IPS-20b (cell line): ENCODE data around the gene IREB2.
"Not testable (repeated sequence)": the region's sequence is repeated elsewhere in the genome, so short reads cannot be mapped to it uniquely, and the experiment has no call there.

Source experiments
- H3K27ac ChIP-seq: one replicate; pipeline ENCODE4 v1.5.1; 2013; ENCODE audit warnings: low read length
- H3K27me3 ChIP-seq: 2 replicates; pipeline ENCODE4 v1.6.1; 2013; ENCODE audit warnings: mild to moderate bottlenecking, low read length, inconsistent platforms; ENCODE audit not compliant: insufficient read depth
- H3K36me3 ChIP-seq: 2 replicates; pipeline ENCODE4 v1.6.1; 2013; ENCODE audit warnings: low read depth, mild to moderate bottlenecking, inconsistent platforms, low read length, moderate library complexity; ENCODE audit not compliant: insufficient read depth
- H3K4me1 ChIP-seq: 2 replicates; pipeline ENCODE4 v1.6.1; 2013; ENCODE audit warnings: mild to moderate bottlenecking, control low read depth, inconsistent platforms, low read length, moderate library complexity; ENCODE audit not compliant: insufficient read depth
- H3K4me3 ChIP-seq: 2 replicates; pipeline ENCODE4 v1.5.1; 2013; ENCODE audit warnings: mild to moderate bottlenecking, low read length, inconsistent platforms
- H3K9ac ChIP-seq: 2 replicates; pipeline ENCODE4 v1.6.1; 2013; ENCODE audit warnings: low read depth, mild to moderate bottlenecking, inconsistent platforms, low read length, moderate library complexity
- H3K9me3 ChIP-seq: 2 replicates; pipeline ENCODE4 v1.6.1; 2013; ENCODE audit warnings: mild to moderate bottlenecking, low read depth, low read length, inconsistent platforms; ENCODE audit not compliant: insufficient read depth

The IREB2 gene

GRCh38 chr15:78422571-78423340 is 15.3 kb upstream of the IREB2 start:
- Histone ChIP-seq H3K4me1 (no peaks in the 10 kb centered on the region), H3K36me3 (no peaks in the 10 kb centered on the region), H3K27ac (no peak overlapping the region), H3K4me3 (no peak overlapping the region), H3K9me3 (no peaks in the 10 kb centered on the region), H3K27me3 (no peaks in the 10 kb centered on the region; the same call in 1 of the 2 replicates), H3K9ac (no peak overlapping the region)

DNA sequence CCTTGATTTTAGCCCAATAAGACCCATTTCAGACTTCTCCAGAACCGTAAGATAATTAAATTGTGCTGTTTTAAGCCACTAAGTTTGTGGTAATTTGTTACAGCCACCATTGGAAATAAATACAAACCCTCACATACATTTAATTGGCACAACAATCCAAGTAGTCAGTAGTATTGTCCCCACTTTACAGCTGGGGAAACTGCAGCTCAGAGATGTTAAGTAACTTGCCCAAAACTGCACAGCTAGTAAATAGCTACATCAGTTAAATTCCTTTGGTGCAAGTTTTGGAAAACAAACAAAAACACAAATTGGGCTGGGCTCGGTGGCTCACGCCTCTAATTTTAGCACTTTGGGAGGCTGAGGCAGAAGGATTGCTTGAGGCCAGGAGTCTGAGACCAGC is 13.3 kb upstream of the IREB2 start:
- H3K4me3 ChIP-seq, result no peak overlapping the region
- H3K27ac ChIP-seq, result no peak overlapping the region
- H3K9me3 ChIP-seq, result no peaks in the 10 kb centered on the region
- no peaks in the 10 kb centered on the region for H3K36me3 ChIP-seq
- no peak overlapping the region for H3K9ac ChIP-seq
- no peaks in the 10 kb centered on the region; the same call in 1 of the 2 replicates for H3K27me3 ChIP-seq
- no peaks in the 10 kb centered on the region for H3K4me1 ChIP-seq

GRCh38 chr15:78425643-78426042 is 12.4 kb upstream of the IREB2 start:
- Histone ChIP-seq H3K9ac (no peak overlapping the region), H3K27me3 (no peaks in the 10 kb centered on the region; the same call in 1 of the 2 replicates), H3K4me1 (no peaks in the 10 kb centered on the region), H3K4me3 (no peak overlapping the region), H3K36me3 (no peaks in the 10 kb centered on the region), H3K27ac (no peak overlapping the region), H3K9me3 (no peaks in the 10 kb centered on the region)

- Histone ChIP-seq H3K9me3 (no peaks in the 10 kb centered on the region), H3K36me3 (no peaks in the 10 kb centered on the region), H3K27ac (no peak overlapping the region), H3K9ac (no peak overlapping the region), H3K27me3 (no peaks in the 10 kb centered on the region), H3K4me1 (no peaks in the 10 kb centered on the region), H3K4me3 (no peak overlapping the region)
Measured at GRCh38 chr15:78426300-78426699, 11.7 kb upstream of the IREB2 start.

GRCh38 chr15:78427953-78428352 is 10.1 kb upstream of the IREB2 start:
- H3K27me3 ChIP-seq, result no peaks in the 10 kb centered on the region
- no peak overlapping the region for H3K4me3 ChIP-seq
- no peaks in the 10 kb centered on the region for H3K36me3 ChIP-seq
- no peak overlapping the region for H3K27ac ChIP-seq
- H3K9me3 ChIP-seq, result no peaks in the 10 kb centered on the region
- no peak overlapping the region for H3K9ac ChIP-seq
- no peaks in the 10 kb centered on the region for H3K4me1 ChIP-seq

DNA sequence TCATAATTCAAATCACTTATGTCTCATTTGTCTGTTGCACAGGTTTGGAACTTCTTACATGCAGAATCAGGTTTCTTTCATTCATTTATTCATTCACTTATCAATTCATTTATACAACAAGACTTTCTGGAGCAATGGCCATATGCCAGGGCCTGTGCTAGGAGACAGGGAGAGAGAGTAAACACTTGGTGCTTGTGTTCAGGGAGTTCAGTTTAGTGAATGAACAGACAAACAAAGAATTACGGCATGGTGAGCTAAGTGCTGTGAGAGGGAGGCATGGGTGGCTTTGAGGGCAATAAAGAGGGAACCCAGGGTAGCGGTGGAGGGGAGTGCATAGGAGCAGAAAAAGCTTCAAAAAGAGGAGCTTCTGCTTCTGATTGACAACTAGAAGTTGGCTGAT is 8.5 kb upstream of the IREB2 start:
- H3K27me3 ChIP-seq, result no peaks in the 10 kb centered on the region
- H3K4me1 ChIP-seq, result no peaks in the 10 kb centered on the region

DNA sequence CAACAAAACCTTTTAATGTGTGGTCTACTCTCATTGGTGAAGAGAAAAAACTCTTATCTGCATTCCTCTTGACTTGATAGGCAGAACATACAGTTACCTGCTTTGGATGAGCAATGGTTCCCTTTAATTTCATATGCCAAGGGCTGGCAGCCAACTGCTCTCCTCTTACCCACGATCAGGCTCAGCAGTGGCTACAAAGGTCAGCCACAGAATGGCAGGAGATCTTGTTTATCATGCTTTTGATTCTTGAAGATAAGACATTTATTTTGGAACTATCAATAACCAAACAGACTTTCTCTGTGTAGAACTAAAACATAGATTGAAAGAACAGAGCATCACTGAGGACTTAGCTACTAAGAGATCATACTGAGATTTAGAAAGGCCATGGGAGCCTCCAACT is 6.1 kb upstream of the IREB2 start:
- Histone ChIP-seq H3K27me3 (no peaks in the 10 kb centered on the region), H3K4me1 (no peaks in the 10 kb centered on the region), H3K9me3 (no peaks in the 10 kb centered on the region), H3K4me3 (no peak overlapping the region), H3K9ac (no peak overlapping the region), H3K27ac (no peak overlapping the region), H3K36me3 (no peaks in the 10 kb centered on the region)

More for the DNA sequence above, 8.5 kb upstream of the IREB2 start:
- Histone ChIP-seq H3K36me3 (no peaks in the 10 kb centered on the region), H3K9me3 (no peaks in the 10 kb centered on the region), H3K27ac (no peak overlapping the region), H3K4me3 (no peak overlapping the region), H3K9ac (no peak overlapping the region)

DNA sequence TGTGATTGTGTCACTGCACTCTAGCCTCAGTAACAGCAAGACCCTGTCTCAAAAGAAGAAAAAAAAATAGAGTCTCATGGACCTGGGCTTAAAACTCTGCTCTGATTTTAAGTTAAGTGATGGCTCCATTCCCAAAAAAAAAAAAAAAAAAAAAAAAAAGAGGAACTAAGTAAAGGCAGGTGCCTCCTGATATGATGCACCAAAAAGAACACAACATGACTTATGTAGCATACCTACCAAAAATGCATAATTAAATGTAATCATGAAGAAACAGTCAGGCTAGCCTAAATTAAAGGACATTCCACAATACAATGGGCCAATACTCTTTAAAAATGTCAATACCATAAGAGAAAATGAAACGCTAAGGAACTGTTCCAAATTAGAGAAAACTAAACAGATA is 5.4 kb upstream of the IREB2 start:
- H3K4me1 ChIP-seq, result peaks cover 2% of the 10 kb centered on the region; the same call in 1 of the 2 replicates
- H3K36me3 ChIP-seq, result no peaks in the 10 kb centered on the region
- no peak overlapping the region for H3K27ac ChIP-seq
- H3K9ac ChIP-seq, result no peak overlapping the region
- no peaks in the 10 kb centered on the region for H3K9me3 ChIP-seq
- H3K4me3 ChIP-seq, result no peak overlapping the region
- H3K27me3 ChIP-seq, result no peaks in the 10 kb centered on the region

DNA sequence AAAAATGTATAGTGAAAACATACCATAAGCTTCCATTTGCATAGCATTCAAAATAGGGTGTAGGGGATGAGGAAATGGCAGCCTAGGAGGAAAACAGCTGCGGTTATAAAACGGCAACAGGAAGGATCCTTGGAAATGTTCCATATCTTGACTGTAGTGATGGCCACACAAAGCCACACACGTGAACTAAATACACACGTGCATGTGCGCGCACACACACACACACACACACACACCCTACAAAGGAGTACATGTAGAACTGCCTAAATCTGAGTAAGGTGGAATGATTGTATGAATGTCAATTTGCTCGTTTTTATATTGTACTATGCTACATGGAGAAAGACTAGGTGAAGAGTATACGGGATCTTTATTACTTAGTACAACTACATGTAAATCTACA is 3.9 kb upstream of the IREB2 start:
- H3K27ac ChIP-seq, result no peak overlapping the region
- no peak overlapping the region for H3K4me3 ChIP-seq
- H3K27me3 ChIP-seq, result no peaks in the 10 kb centered on the region
- H3K9ac ChIP-seq, result no peak overlapping the region
- H3K9me3 ChIP-seq, result no peaks in the 10 kb centered on the region
- no peaks in the 10 kb centered on the region for H3K36me3 ChIP-seq
- H3K4me1 ChIP-seq, result peaks cover 2% of the 10 kb centered on the region

DNA sequence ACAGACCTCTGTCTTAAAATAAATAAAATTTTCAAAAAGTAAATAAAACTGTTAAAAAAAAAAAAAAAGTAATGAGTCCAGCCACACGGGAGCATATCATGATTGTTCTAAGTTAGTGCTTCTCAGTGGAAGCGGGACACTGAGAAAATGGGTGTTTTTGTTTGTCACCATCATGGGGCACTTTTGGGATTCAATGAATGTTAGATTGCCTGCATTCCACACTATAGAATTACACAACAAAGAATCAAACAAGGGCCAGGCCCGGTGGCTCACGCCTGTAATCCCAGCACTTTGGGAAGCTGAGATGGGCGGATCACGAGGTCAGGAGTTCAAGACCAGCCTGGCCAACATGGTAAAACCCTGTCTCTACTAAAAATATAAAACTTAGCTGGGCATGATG is 3.3 kb upstream of the IREB2 start:
- H3K4me1 ChIP-seq, H3K4me3 ChIP-seq, H3K9me3 ChIP-seq, H3K27ac ChIP-seq, H3K9ac ChIP-seq, H3K36me3 ChIP-seq, H3K27me3 ChIP-seq: not testable (repeated sequence)

- Histone ChIP-seq H3K4me1 (peaks cover 2% of the 10 kb centered on the region), H3K9me3 (no peaks in the 10 kb centered on the region), H3K27me3 (no peaks in the 10 kb centered on the region), H3K9ac (peak overlapping the region; percentile 99), H3K36me3 (peaks cover 26% of the 10 kb centered on the region), H3K4me3 (peak overlapping the region; percentile 87), H3K27ac (no peak overlapping the region)
Measured at GRCh38 chr15:78437107-78437761, 782 bp upstream of the IREB2 start.

- H3K27ac ChIP-seq, result peak overlapping the region; percentile 69
- H3K27me3 ChIP-seq, result no peaks in the 10 kb centered on the region
- no peaks in the 10 kb centered on the region for H3K9me3 ChIP-seq
- H3K9ac ChIP-seq, result peak overlapping the region; percentile 99
- peaks cover 39% of the 10 kb centered on the region for H3K36me3 ChIP-seq
- peak overlapping the region; percentile 87 for H3K4me3 ChIP-seq
- H3K4me1 ChIP-seq, result peaks cover 2% of the 10 kb centered on the region
Measured at GRCh38 chr15:78438619-78439285, 736 bp downstream of the IREB2 start.
